H7 (cell line): ENCODE data around the gene BMF. TPM values are rescaled to one million over a fixed set of nuclear protein-coding genes. Genes with fewer than 3 reads are reported as not detected.
A peak's percentile ranks its signal among the peaks of the same experiment; 100 is the strongest.
"Not testable (repeated sequence)": the region's sequence is repeated elsewhere in the genome, so short reads cannot be mapped to it uniquely, and the experiment has no call there.

Experiments used
- DNase-seq: peaks from one replicate; pipeline ENCODE4 v3.0.0; 2012
- H3K27me3 ChIP-seq: 2 replicates; pipeline ENCODE4 v1.6.0; 2011; ENCODE audit warnings: mild to moderate bottlenecking, low read length; ENCODE audit not compliant: control insufficient read depth, insufficient read depth
- H3K36me3 ChIP-seq: replicated peaks from 2 replicates; pipeline ENCODE4 v1.5.1; 2011; ENCODE audit warnings: low read length; ENCODE audit not compliant: control insufficient read depth, insufficient read depth
- H3K4me3 ChIP-seq: 2 replicates; pipeline ENCODE4 v1.5.1; 2011; ENCODE audit warnings: low read depth, mild to moderate bottlenecking, control low read depth, low read length, moderate library complexity; ENCODE audit not compliant: insufficient read depth
- total RNA-seq: library from RNA; depleted of rRNA; stranded (reverse); fragments of >200 nt; shearing (Covaris generic); gene quantifications from 2 replicates; pipeline ENCODE4 v1.2.3, GENCODE V29; 2014

Gene BMF
- total RNA-seq, 1 experiment from 2014 or later, result 12.4 TPM

DNA sequence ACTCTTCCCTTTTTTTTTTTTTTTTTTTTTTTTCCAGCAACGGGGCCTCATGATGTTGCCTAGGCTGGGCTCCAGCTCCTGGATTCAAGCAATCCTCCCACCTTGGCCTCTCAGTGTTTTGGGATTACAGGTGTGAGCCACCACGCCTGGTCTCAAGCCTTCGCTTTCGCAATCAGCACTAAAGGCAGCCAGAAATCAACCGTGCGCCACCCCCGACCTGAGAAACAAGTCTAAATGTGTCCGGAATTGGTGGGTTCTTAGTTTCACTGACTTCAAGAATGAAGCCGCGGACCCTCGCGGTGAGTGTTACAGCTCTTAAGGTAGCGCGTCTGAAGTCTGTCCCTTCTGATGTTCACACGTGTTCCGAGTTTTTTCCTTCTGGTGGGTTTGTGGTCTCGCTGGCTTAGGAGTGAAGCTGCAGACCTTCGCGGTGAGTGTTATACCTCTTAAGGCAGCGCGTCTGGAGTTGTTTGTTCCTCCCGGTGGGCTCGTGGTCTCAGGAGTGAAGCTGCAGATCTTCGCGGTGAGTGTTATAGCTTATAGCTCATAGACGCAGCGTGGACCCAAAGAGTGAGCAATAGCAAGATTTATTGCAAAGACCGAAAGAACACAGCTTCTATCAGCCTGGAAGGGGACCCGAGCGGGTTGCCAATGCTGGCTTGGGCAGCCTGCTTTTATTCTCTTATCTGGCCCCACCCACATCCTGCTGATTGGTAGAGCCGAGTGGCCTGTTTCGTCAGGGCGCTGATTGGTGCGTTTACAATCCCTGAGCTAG, 34.8 kb downstream of the BMF start:
- not testable (repeated sequence) for DNase-seq, H3K27me3 ChIP-seq, H3K36me3 ChIP-seq, H3K4me3 ChIP-seq

DNA sequence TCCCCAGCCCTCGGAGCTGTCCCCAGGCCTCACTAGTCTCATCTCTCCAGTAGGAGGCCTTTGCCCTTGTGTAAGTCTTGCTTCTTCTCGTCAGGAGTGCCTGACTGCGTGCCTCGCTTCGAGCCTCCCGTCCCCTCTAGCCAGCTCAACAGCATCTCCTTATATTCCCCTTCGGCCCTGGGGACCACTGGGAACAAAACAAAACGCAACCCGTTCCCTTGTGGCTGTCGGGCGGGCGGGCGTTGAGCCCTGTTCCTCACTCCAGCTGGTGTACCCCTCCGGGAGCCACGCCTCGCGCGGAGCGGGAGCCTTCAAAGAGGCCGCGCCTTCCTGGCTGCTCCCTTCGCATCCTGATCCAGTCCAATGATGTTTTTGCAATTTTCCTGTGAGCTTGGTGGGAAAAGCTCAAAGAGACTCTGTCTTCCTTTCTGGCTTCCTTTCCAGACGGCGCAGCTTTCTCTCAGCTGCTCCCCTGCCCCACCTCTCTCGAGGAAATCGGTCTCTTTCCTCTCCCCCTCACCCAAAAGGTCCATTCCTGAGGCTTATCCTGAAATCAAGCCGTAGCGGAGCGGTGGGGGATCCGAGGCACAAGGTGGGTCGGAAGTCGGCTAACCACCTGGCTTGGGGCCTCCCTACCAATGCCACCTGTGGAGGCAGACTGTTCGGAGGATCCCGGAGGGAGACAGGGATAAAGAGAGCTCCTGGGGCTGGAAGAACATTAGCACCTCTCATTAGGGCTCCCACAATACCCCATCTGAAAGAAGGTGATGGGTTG, 36.3 kb downstream of the BMF start:
- Histone ChIP-seq H3K4me3 (no peak overlapping the region), H3K27me3 (no peaks in the 10 kb centered on the region), H3K36me3 (no peaks in the 10 kb centered on the region)
- DNase-seq, result no peak

- no peaks in the 10 kb centered on the region for H3K27me3 ChIP-seq
- no peak overlapping the region for H3K4me3 ChIP-seq
- no peak for DNase-seq
- no peaks in the 10 kb centered on the region for H3K36me3 ChIP-seq
Observed at GRCh38 chr15:40070608-40071218, 38.0 kb downstream of the BMF start.

GRCh38 chr15:40070166-40070557, 38.5 kb downstream of the BMF start:
- Histone ChIP-seq H3K27me3 (no peaks in the 10 kb centered on the region), H3K36me3 (no peaks in the 10 kb centered on the region), H3K4me3 (no peak overlapping the region)
- no peak for DNase-seq

- DNase-seq, result peak; percentile 92
- H3K36me3 ChIP-seq, result no peaks in the 10 kb centered on the region
- H3K4me3 ChIP-seq, result no peak overlapping the region
- no peaks in the 10 kb centered on the region for H3K27me3 ChIP-seq
Observed at GRCh38 chr15:40069178-40070165, 39.2 kb downstream of the BMF start.

DNA sequence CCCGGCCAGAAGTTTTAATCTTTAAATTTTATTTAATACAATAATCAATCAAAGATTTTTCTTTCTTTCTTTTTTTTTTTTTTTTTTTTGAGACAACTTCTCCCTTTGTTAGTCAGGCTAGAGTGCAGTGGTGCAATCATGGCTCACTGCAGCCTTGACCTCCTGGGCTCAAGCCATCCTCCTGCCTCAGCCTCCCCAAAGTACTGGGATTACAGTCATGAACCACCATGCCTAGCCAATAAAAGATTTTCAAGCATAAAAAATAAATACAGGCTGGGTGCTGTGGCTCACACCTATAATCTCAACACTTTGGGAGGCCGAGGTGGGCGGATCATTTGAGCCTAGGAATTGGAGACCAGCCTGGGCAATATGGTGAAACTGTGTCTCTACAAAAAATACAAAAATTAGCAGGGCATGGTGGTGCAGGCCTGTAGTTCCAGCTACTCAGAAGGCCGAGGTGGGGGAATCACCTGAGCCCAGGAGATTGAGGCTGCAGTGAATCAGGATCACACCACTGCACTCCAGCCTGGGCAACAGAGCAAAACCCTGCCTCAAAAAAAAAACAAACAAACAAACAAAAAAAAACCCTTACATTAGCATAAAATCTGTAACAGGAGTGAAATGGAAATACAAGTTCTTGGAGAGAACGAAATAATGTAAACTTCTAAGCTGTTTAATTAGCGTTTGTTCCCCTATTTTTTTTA, 40.6 kb downstream of the BMF start:
- Histone ChIP-seq H3K27me3 (no peaks in the 10 kb centered on the region), H3K36me3 (no peaks in the 10 kb centered on the region), H3K4me3 (no peak overlapping the region)
- no peak for DNase-seq

DNA sequence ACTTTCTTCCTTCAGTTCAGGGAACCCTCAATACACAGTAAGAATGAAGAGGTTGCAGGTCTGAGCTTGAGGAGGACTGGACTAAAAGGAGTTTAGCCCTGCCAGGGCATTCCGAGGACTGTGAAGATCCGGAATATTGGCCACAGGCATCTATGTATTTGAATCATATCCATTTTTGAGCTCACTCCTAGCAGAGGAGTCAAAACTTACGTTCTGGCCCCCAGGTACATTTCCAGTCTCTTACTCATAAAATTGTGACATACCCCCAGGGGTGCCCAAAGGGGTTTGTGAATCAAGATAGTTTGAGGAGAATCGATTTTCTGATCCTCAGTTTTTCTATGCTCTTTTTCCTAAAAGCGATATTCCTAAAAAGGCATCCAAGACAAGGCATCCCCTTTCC, 42.1 kb downstream of the BMF start:
- DNase-seq, result no peak
- Histone ChIP-seq H3K36me3 (no peaks in the 10 kb centered on the region), H3K27me3 (no peaks in the 10 kb centered on the region), H3K4me3 (no peak overlapping the region)

DNA sequence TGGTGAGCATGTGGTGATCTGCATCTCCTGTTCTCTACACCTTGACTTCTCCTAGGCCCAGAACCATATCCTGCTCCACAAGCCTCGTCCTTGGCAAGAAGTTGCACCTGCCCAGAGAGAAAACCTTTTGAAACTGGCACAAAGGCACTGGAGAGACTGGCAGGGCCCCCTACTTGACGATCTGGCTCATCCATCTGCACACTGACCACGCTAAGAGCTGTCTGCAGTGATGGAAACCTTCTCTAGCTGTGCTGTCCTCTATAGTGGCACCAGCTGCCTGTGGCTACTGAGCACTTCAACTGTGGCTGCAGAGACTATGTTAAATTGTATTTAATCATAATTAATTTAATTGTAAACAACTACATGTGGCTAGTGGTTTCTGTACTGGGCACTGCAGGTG, 43.5 kb downstream of the BMF start:
- DNase-seq, result no peak
- no peak overlapping the region for H3K4me3 ChIP-seq
- H3K36me3 ChIP-seq, result no peaks in the 10 kb centered on the region

GRCh38 chr15:40064231-40064894, 44.3 kb downstream of the BMF start:
- Histone ChIP-seq H3K36me3 (no peaks in the 10 kb centered on the region), H3K27me3 (no peaks in the 10 kb centered on the region), H3K4me3 (no peak overlapping the region)
- no peak for DNase-seq

More for the DNA sequence above, 43.5 kb downstream of the BMF start:
- no peaks in the 10 kb centered on the region for H3K27me3 ChIP-seq

GRCh38 chr15:40063563-40064011, 45.1 kb downstream of the BMF start:
- no peak for DNase-seq
- H3K4me3 ChIP-seq, result no peak overlapping the region
- H3K27me3 ChIP-seq, result no peaks in the 10 kb centered on the region
- H3K36me3 ChIP-seq, result no peaks in the 10 kb centered on the region

DNA sequence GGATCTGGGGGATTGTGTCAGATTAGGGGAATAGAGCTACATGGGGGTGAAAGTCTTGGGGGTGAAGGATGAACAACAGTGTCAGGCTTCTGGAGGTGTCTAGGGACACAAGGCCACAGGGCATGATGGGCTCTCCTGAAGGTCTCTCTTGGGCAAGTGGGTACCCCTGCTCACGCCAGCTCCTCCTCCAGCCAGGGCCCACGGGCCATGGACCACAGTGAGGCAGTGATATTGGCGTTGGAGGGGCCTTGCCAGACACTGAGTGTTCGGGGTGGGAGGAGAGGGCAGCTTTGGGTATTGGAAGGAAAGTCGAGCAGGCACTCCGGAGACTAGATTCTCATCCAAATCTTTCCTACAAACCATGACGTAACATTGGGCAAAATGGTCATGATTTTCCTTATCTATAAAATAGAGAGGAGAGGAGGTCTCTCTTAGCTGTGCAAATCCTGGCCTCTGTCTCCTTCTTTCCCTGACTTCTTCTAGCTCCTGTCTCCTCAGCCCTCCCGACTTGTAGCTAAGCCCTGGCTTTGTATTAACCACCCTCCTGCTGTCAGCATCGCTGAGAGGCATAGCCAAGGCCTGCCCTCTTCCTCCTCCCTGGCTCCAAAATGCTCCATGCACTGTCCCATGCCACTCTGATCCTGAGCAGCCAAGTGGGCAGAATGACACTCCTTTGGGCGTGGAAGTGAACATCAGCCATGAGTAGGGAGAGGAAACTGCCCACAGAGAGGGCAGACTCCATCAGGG, 45.7 kb downstream of the BMF start:
- DNase-seq, result no peak
- Histone ChIP-seq H3K36me3 (no peaks in the 10 kb centered on the region), H3K4me3 (no peak overlapping the region), H3K27me3 (no peaks in the 10 kb centered on the region)

GRCh38 chr15:40061212-40061901, 47.3 kb downstream of the BMF start:
- H3K36me3 ChIP-seq, result no peaks in the 10 kb centered on the region
- no peak overlapping the region for H3K4me3 ChIP-seq
- H3K27me3 ChIP-seq, result no peaks in the 10 kb centered on the region
- DNase-seq, result no peak
